KMS-11 (cell line): ENCODE results near the gene RIPOR1.
"Not testable (repeated sequence)": the region's sequence is repeated elsewhere in the genome, so short reads cannot be mapped to it uniquely, and the experiment has no call there.

ENCODE experiments used
- H2AFZ ChIP-seq: fragments of 200-600 bp; sonication (generic); 2 replicates; pipeline ENCODE4 v1.6.1; 2016; ENCODE audit warnings: antibody characterized with exemption, mixed run types, low read depth
- H3K27ac ChIP-seq: fragments of 200-600 bp; sonication (generic); 2 replicates; pipeline ENCODE4 v1.6.1; 2016; ENCODE audit warnings: mild to moderate bottlenecking, mixed run types
- H3K27me3 ChIP-seq: fragments of 200-600 bp; sonication (generic); 2 replicates; pipeline ENCODE4 v1.6.1; 2017; ENCODE audit warnings: mild to moderate bottlenecking, low read depth, mixed run types, moderate library complexity; ENCODE audit not compliant: insufficient read depth
- H3K36me3 ChIP-seq: fragments of 200-600 bp; sonication (generic); 2 replicates; pipeline ENCODE4 v1.6.1; 2017; ENCODE audit warnings: mild to moderate bottlenecking, mixed run types; ENCODE audit not compliant: insufficient read depth
- H3K4me1 ChIP-seq: fragments of 200-600 bp; sonication (generic); 2 replicates; pipeline ENCODE4 v1.6.1; 2016; ENCODE audit warnings: mild to moderate bottlenecking, low read depth, mixed run types; ENCODE audit not compliant: poor library complexity, severe bottlenecking
- H3K4me2 ChIP-seq: fragments of 200-600 bp; sonication (generic); 2 replicates; pipeline ENCODE4 v1.7.0; 2016; ENCODE audit warnings: mild to moderate bottlenecking, mixed run types
- H3K4me3 ChIP-seq: fragments of 200-600 bp; sonication (generic); IDR thresholded peaks from 2 replicates; pipeline ENCODE4 v1.6.1; 2017; ENCODE audit warnings: low read depth, low read length, mixed read lengths; ENCODE audit not compliant: insufficient read depth
- H3K79me2 ChIP-seq: fragments of 200-600 bp; sonication (generic); 2 replicates; pipeline ENCODE4 v1.6.1; 2016; ENCODE audit warnings: low read depth, mixed run types; ENCODE audit not compliant: insufficient read depth
- H3K9ac ChIP-seq: fragments of 200-600 bp; sonication (generic); 2 replicates; pipeline ENCODE4 v1.6.1; 2016; ENCODE audit warnings: mild to moderate bottlenecking, mixed run types
- H4K20me1 ChIP-seq: fragments of 200-600 bp; sonication (generic); 2 replicates; pipeline ENCODE4 v1.6.1; 2016; ENCODE audit warnings: mild to moderate bottlenecking, mixed run types; ENCODE audit not compliant: insufficient read depth
- CTCF ChIP-seq: fragments of 200-600 bp; sonication (generic); conservative IDR thresholded peaks from 2 replicates; pipeline ENCODE4 v1.6.1; 2017; ENCODE audit warnings: low read depth, mild to moderate bottlenecking, antibody characterized with exemption, low read length, moderate library complexity, mixed read lengths

The RIPOR1 gene

DNA sequence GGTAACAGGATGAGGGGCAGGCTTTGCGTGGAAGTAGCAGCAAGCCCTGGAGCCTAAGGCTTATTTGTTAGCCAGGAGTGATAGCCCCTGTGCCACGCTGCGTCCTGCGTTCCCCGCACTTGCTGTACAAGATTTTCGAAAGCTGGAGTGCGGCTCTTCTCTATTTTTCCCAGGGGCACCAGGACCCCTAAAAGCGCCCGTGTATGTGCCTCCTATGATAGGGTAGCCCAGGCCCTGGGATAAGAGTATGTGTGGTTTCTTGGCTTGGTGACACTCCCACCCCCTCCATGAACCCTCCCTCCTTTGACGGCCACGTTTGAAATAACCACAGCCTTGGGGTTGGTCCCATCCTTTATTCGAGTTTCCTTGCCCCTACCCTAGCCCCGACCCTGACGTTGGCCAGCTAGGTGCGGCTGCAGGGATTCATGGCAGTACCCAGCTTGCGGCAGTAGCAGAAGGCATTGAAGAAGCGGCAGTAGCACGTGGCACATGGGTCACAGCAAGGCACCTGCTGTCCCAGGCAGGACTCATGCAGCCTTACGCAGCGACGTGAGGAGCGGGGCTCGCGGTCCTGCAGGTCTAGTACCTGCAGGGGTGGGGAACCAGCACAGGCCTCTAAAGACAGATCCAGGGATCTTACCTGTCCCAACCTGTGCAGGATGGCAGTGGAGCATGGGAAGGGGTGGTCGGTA is 46.2 kb upstream of the RIPOR1 start:
- no peak for TF ChIP-seq CTCF
- no peaks in the 10 kb centered on the region for H4K20me1 ChIP-seq
- H3K4me3 ChIP-seq: no peak overlapping the region
- H3K9ac ChIP-seq: no peak overlapping the region
- no peak overlapping the region for H3K27ac ChIP-seq
- no peaks in the 10 kb centered on the region for H3K27me3 ChIP-seq
- H3K79me2 ChIP-seq: peaks cover 40% of the 10 kb centered on the region
- no peaks in the 10 kb centered on the region for H3K36me3 ChIP-seq
- peak overlapping the region; percentile 70; the same call in 1 of the 2 replicates for H2AFZ ChIP-seq
- H3K4me2 ChIP-seq: peak overlapping the region; percentile 94
- H3K4me1 ChIP-seq: peaks cover 14% of the 10 kb centered on the region

- H3K27ac ChIP-seq: no peak within 1 kb of the TSS
- TF ChIP-seq CTCF: no peak
- H3K4me2 ChIP-seq: no peak within 1 kb of the TSS
- H2AFZ ChIP-seq: no peak within 1 kb of the TSS
- no peaks in the 10 kb centered on the region for H3K27me3 ChIP-seq
- H3K36me3 ChIP-seq: no peaks in the 10 kb centered on the region
- H3K4me1 ChIP-seq: peaks cover 14% of the 10 kb centered on the region
- no peak within 1 kb of the TSS for H3K4me3 ChIP-seq
- no peaks in the 10 kb centered on the region for H4K20me1 ChIP-seq
- H3K9ac ChIP-seq: no peak within 1 kb of the TSS
- H3K79me2 ChIP-seq: peaks cover 33% of the 10 kb centered on the region
These were observed 45.5 kb upstream of the RIPOR1 start, which contains the start of gene AGRP for GRCh38 chr16:67483150-67483549. Gene AGRP, minus strand, starts transcription at chr16:67483547. Its CDS starts 149 bp downstream, at chr16:67483398.

GRCh38 chr16:67483731-67484525 is 44.7 kb upstream of the RIPOR1 start:
- Histone ChIP-seq H3K4me3 (no peak overlapping the region), H3K4me2 (no peak overlapping the region)

DNA sequence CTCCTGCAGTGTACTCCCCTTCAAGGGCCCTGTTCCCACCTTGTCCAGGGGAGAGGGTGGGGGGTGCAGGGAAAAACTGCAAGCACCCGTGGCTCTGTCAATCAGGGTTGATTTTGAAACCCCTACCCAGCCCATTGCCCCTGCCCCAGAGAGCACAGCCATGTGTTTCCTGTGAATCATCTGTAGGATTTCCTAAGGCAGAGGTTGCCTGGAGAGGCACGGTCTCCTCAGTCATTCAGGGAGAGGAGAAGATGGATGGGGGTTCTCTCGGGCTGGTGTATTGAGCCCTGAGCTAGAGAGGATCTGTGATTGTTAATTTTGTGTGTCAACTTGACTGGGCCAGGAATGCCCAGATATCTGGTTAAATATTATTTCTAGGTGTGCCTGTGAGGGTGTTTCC is 41.8 kb upstream of the RIPOR1 start:
- H3K4me1 ChIP-seq: peaks cover 7% of the 10 kb centered on the region
- no peaks in the 10 kb centered on the region for H3K27me3 ChIP-seq
- H3K79me2 ChIP-seq: peaks cover 8% of the 10 kb centered on the region; the same call in 1 of the 2 replicates
- H3K9ac ChIP-seq: no peak overlapping the region
- TF ChIP-seq CTCF: no peak
- no peak overlapping the region for H3K4me3 ChIP-seq
- H4K20me1 ChIP-seq: no peaks in the 10 kb centered on the region
- no peak overlapping the region for H2AFZ ChIP-seq
- H3K27ac ChIP-seq: no peak overlapping the region
- H3K36me3 ChIP-seq: no peaks in the 10 kb centered on the region
- no peak overlapping the region for H3K4me2 ChIP-seq

More at GRCh38 chr16:67483731-67484525, 44.7 kb upstream of the RIPOR1 start:
- Histone ChIP-seq H3K27ac (no peak overlapping the region), H3K36me3 (no peaks in the 10 kb centered on the region), H2AFZ (no peak overlapping the region), H3K9ac (no peak overlapping the region), H3K79me2 (peaks cover 29% of the 10 kb centered on the region), H3K4me1 (peaks cover 14% of the 10 kb centered on the region), H3K27me3 (no peaks in the 10 kb centered on the region), H4K20me1 (no peaks in the 10 kb centered on the region)
- TF ChIP-seq CTCF: no peak

- not testable (repeated sequence) for H3K36me3 ChIP-seq, H4K20me1 ChIP-seq, H3K4me1 ChIP-seq, H2AFZ ChIP-seq, H3K9ac ChIP-seq, H3K79me2 ChIP-seq, H3K4me2 ChIP-seq, H3K27ac ChIP-seq, H3K27me3 ChIP-seq, H3K4me3 ChIP-seq
These were observed 41.1 kb upstream of the RIPOR1 start for GRCh38 chr16:67487561-67487960.
